ENCODE measurements around the gene ATRAID. TPM values are rescaled to one million over a fixed set of nuclear protein-coding genes. Genes with fewer than 3 reads are reported as not detected.

The ATRAID gene
- total and polyA plus RNA-seq, 2 of the 8 experiments (the other 6 are each of a cell fraction or from before 2014, with no cell fraction given) = 109 to 280 TPM

GRCh38 chr2:27214941-27215340, 3.1 kb downstream of the ATRAID start:
- Histone ChIP-seq H3K14ac (ENCODE audit: insufficient read length) (no peak overlapping the region), H3K4me1 (replicated peaks in 1 of 4; ENCODE audit: control insufficient read depth in 3 of 4, insufficient read depth in 4 of 4, low read length in 3 of 4) (peaks cover 0 to 9% (median 5%) of the 10 kb centered on the region in 4 experiments), H3K79me2 (ENCODE audit: control insufficient read depth in 1 of 2, insufficient read depth in 2 of 2, low read length in 2 of 2) (peaks cover 7 to 29% of the 10 kb centered on the region in 2 experiments), H3K9ac (replicated peaks in 1 of 4; ENCODE audit: extremely low read depth in 1 of 4, low read depth in 3 of 4, low read length in 3 of 4) (no peak overlapping the region), H4K8ac (ENCODE audit: extremely low read depth, insufficient read depth, low read length) (no peak overlapping the region), H2BK12ac (ENCODE audit: low read depth, low read length) (no peak overlapping the region), H3K36me3 (ENCODE audit: control insufficient read depth in 2 of 4, insufficient read depth in 4 of 4, low read length in 3 of 4) (peaks cover 8 to 40% (median 17%) of the 10 kb centered on the region in 4 experiments; a peak in 7 of 8 replicates), H3K56ac (replicated peaks; ENCODE audit: insufficient read length, low read depth, low read length) (no peak overlapping the region), H4K91ac (replicated peaks; ENCODE audit: insufficient read length, low read length) (no peak overlapping the region), H4K20me1 (replicated peaks in 1 of 2; ENCODE audit: control insufficient read depth in 1 of 2, insufficient read depth in 2 of 2, low read length in 2 of 2) (no peaks in the 10 kb centered on the region), H2AFZ (ENCODE audit: low read length) (no peak overlapping the region), H2BK5ac (ENCODE audit: low read depth, low read length) (no peak overlapping the region), H3K23me2 (ENCODE audit: low read depth, low read length) (peaks cover 16% of the 10 kb centered on the region), H2AK5ac (ENCODE audit: low read depth, low read length) (no peak overlapping the region), H3K27me3 (replicated peaks in 1 of 4; ENCODE audit: control insufficient read depth in 3 of 4, extremely low read depth in 1 of 4, insufficient read depth in 3 of 4, low read length in 3 of 4) (no peaks in the 10 kb centered on the region), H2BK15ac (ENCODE audit: low read length) (no peak overlapping the region), H3K4me3 (ENCODE audit: extremely low read depth in 1 of 4, insufficient read depth in 2 of 4, low read depth in 3 of 4, low read length in 4 of 4) (no peak overlapping the region), H3K79me1 (ENCODE audit: low read depth, low read length) (no peaks in the 10 kb centered on the region; the same call in 1 of the 2 replicates), H2BK20ac (ENCODE audit: low read length) (no peak overlapping the region), H3K4ac (replicated peaks; ENCODE audit: insufficient read length, low read depth, low read length) (no peak overlapping the region), H4K5ac (ENCODE audit: insufficient read length, low read depth, low read length) (no peak overlapping the region), H2BK120ac (replicated peaks; ENCODE audit: low read depth, low read length) (no peak overlapping the region), H3K27ac (ENCODE audit: low read depth, low read length) (no peak overlapping the region), H3K4me2 (ENCODE audit: insufficient read depth in 1 of 2, low read depth in 2 of 2, low read length in 2 of 2) (no peak overlapping the region), H3K23ac (ENCODE audit: insufficient read length) (no peak overlapping the region), H3K18ac (ENCODE audit: extremely low read depth, low read length) (no peak overlapping the region), H3K9me3 (ENCODE audit: insufficient read depth in 2 of 2, low read depth in 1 of 2, low read length in 1 of 2) (no peaks in the 10 kb centered on the region)
- ChIA-PET CTCF (ENCODE audit: partially characterized antibody) (no interaction called here), POLR2A (ENCODE audit: partially characterized antibody) (interaction anchor here (0.8 to 29.6 kb wide), 4 partner anchors 12 to 81 kb away, joined by 3 to 835 read pairs (median 4); no protein-coding TSS in a partner anchor)
- no peak for FAIRE-seq
- no peak for DNase-seq (ENCODE audit: low read depth in 1 of 2, low spot score in 2 of 2)
- 95% methylated on average over 3 of the region's 3 CpGs; no CpG with 5 or more reads in 1 of the 2 experiments for WGBS, 2 experiments (ENCODE audit: extremely low coverage in 1 of 2, insufficient coverage in 1 of 2, insufficient read length in 1 of 2, insufficient replicate concordance in 2 of 2, low coverage in 1 of 2, low lambda C conversion rate in 2 of 2, missing lambda C conversion rate in 1 of 2)
- TF ChIP-seq RBBP5 (IDR thresholded peaks at IDR 0.05; ENCODE audit: borderline replicate concordance, low read depth, low read length) (no peak), CEBPB (IDR thresholded peaks at IDR 0.05; ENCODE audit: low read depth, low read length) (no peak), SIRT6 (IDR thresholded peaks at IDR 0.05; ENCODE audit: low read length) (no peak), RFX5 (IDR thresholded peaks at IDR 0.05; ENCODE audit: borderline replicate concordance, low read depth, low read length) (no peak), SUZ12 (IDR thresholded peaks at IDR 0.05; ENCODE audit: low read length) (no peak), E2F6 (IDR thresholded peaks at IDR 0.05) (no peak), CTBP2 (IDR thresholded peaks at IDR 0.05; ENCODE audit: borderline replicate concordance, insufficient read depth, insufficient read length, low read length) (no peak), BCL11A (IDR thresholded peaks at IDR 0.05; ENCODE audit: low read depth in 2 of 2, low read length in 2 of 2) (no peak), TBP (IDR thresholded peaks at IDR 0.05; ENCODE audit: low read depth, low read length) (no peak), KDM1A (IDR thresholded peaks at IDR 0.05; ENCODE audit: borderline replicate concordance, low read length) (no peak)

Data from H1 (cell line).